Ishikawa (cell line): Measurements from ENCODE around the gene CHRNB1.

Experiments
- CREB1 ChIP-seq: IDR thresholded peaks from 2 replicates; pipeline ENCODE4 v1.6.1; 2012; ENCODE audit warnings: low read depth
- EGR1 ChIP-seq: IDR thresholded peaks from 2 replicates; pipeline ENCODE4 v1.6.1; 2012
- EP300 ChIP-seq: IDR thresholded peaks from 2 replicates; pipeline ENCODE4 v1.6.1; 2012; ENCODE audit warnings: borderline replicate concordance
- TAF1 ChIP-seq: IDR thresholded peaks from 2 replicates; pipeline ENCODE4 v1.6.1; 2012; ENCODE audit warnings: low read depth, mild to moderate bottlenecking

DNA sequence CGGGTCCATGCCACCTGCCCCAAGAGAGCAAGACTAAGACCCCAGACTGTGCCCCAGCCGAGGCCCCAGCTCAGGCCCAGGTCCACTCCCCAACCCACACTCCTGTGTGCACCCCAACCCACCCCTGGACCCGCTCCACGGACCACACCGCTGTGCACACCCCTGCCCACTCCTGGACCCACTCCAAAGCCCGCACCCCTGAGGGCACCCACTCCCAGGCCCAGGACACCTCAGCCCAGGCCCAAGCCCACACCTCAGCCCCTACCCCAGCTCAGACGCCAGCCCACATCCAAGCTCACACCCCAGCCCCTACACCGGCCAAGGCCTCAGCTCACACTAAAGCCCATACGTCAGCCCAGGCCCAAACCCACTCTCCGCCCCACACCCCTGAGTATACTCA is 15.1 kb upstream of the CHRNB1 start:
- no peak for TF ChIP-seq EGR1
- TF ChIP-seq TAF1 = no peak
- TF ChIP-seq CREB1 = no peak
- no peak for TF ChIP-seq EP300
